ENCODE data around the gene FILIP1.

FILIP1 gene

GRCh38 chr6:75347898-75348610, 145.5 kb downstream of the FILIP1 start:
- Histone ChIP-seq H3K4me1 (ENCODE audit: low read length) (no peaks in the 10 kb centered on the region), H3K4me2 (ENCODE audit: low read length) (no peak overlapping the region), H3K9me3 (ENCODE audit: insufficient read depth, low read length) (no peaks in the 10 kb centered on the region), H3K36me3 (replicated peaks; ENCODE audit: low read depth, low read length) (no peaks in the 10 kb centered on the region), H3K4me3 (ENCODE audit: low read length) (no peak overlapping the region), H3K9ac (ENCODE audit: low read length) (no peak overlapping the region), H3K27ac (ENCODE audit: low read length) (no peak overlapping the region), H3K79me2 (ENCODE audit: low read length) (no peaks in the 10 kb centered on the region), H4K20me1 (ENCODE audit: insufficient read depth, low read length) (no peaks in the 10 kb centered on the region), H2AFZ (ENCODE audit: low read depth, low read length) (no peak overlapping the region), H3K27me3 (ENCODE audit: low read depth, low read length) (peaks cover 4% of the 10 kb centered on the region; the same call in 1 of the 2 replicates)
- no peak for TF ChIP-seq CTCF (IDR thresholded peaks at IDR 0.05; ENCODE audit: low read depth, low read length)
- TF ChIP-seq EZH2phosphoT487 (IDR thresholded peaks at IDR 0.05; ENCODE audit: low read depth): no peak

- Histone ChIP-seq H3K79me2 (ENCODE audit: low read length) (no peaks in the 10 kb centered on the region), H3K9ac (ENCODE audit: low read length) (no peak overlapping the region), H3K9me3 (ENCODE audit: insufficient read depth, low read length) (no peaks in the 10 kb centered on the region), H3K4me1 (ENCODE audit: low read length) (no peaks in the 10 kb centered on the region), H4K20me1 (ENCODE audit: insufficient read depth, low read length) (no peaks in the 10 kb centered on the region), H3K4me3 (ENCODE audit: low read length) (no peak overlapping the region), H3K4me2 (ENCODE audit: low read length) (no peak overlapping the region), H3K36me3 (replicated peaks; ENCODE audit: low read depth, low read length) (no peaks in the 10 kb centered on the region), H2AFZ (ENCODE audit: low read depth, low read length) (no peak overlapping the region), H3K27ac (ENCODE audit: low read length) (no peak overlapping the region), H3K27me3 (ENCODE audit: low read depth, low read length) (no peaks in the 10 kb centered on the region)
- TF ChIP-seq EZH2phosphoT487 (IDR thresholded peaks at IDR 0.05; ENCODE audit: low read depth) (no peak), CTCF (IDR thresholded peaks at IDR 0.05; ENCODE audit: low read depth, low read length) (no peak)
Measured at GRCh38 chr6:75345413-75345812, 148.2 kb downstream of the FILIP1 start.

- Histone ChIP-seq H3K27ac (ENCODE audit: low read length) (no peak overlapping the region), H3K27me3 (ENCODE audit: low read depth, low read length) (no peaks in the 10 kb centered on the region), H3K9ac (ENCODE audit: low read length) (no peak overlapping the region), H3K4me3 (ENCODE audit: low read length) (no peak overlapping the region), H3K4me1 (ENCODE audit: low read length) (no peaks in the 10 kb centered on the region), H3K79me2 (ENCODE audit: low read length) (no peaks in the 10 kb centered on the region), H3K9me3 (ENCODE audit: insufficient read depth, low read length) (no peaks in the 10 kb centered on the region), H3K4me2 (ENCODE audit: low read length) (no peak overlapping the region), H2AFZ (ENCODE audit: low read depth, low read length) (no peak overlapping the region), H3K36me3 (replicated peaks; ENCODE audit: low read depth, low read length) (no peaks in the 10 kb centered on the region), H4K20me1 (ENCODE audit: insufficient read depth, low read length) (no peaks in the 10 kb centered on the region)
- no peak for TF ChIP-seq CTCF (IDR thresholded peaks at IDR 0.05; ENCODE audit: low read depth, low read length)
- no peak for TF ChIP-seq EZH2phosphoT487 (IDR thresholded peaks at IDR 0.05; ENCODE audit: low read depth)
Measured at GRCh38 chr6:75344455-75344854, 149.1 kb downstream of the FILIP1 start.

- no peaks in the 10 kb centered on the region for H3K4me1 ChIP-seq (ENCODE audit: low read length)
- no peaks in the 10 kb centered on the region for H4K20me1 ChIP-seq (ENCODE audit: insufficient read depth, low read length)
- H2AFZ ChIP-seq (ENCODE audit: low read depth, low read length): no peak overlapping the region
- H3K9me3 ChIP-seq (ENCODE audit: insufficient read depth, low read length): no peaks in the 10 kb centered on the region
- no peaks in the 10 kb centered on the region for H3K79me2 ChIP-seq (ENCODE audit: low read length)
- no peak overlapping the region for H3K9ac ChIP-seq (ENCODE audit: low read length)
- H3K27ac ChIP-seq (ENCODE audit: low read length): no peak overlapping the region
- H3K4me3 ChIP-seq (ENCODE audit: low read length): no peak overlapping the region
- no peaks in the 10 kb centered on the region for H3K27me3 ChIP-seq (ENCODE audit: low read depth, low read length)
- TF ChIP-seq EZH2phosphoT487 (IDR thresholded peaks at IDR 0.05; ENCODE audit: low read depth) (no peak), CTCF (IDR thresholded peaks at IDR 0.05; ENCODE audit: low read depth, low read length) (no peak)
- no peaks in the 10 kb centered on the region for H3K36me3 ChIP-seq (replicated peaks; ENCODE audit: low read depth, low read length)
- no peak overlapping the region for H3K4me2 ChIP-seq (ENCODE audit: low read length)
Measured at GRCh38 chr6:75344021-75344420, 149.6 kb downstream of the FILIP1 start.

Data from OCI-LY3 (cell line).